Spleen (tissue), 13 donors: Measurements from ENCODE around the gene H2AZ1. TPM values are rescaled to one million over a fixed set of nuclear protein-coding genes. Genes with fewer than 3 reads are reported as not detected.

Experiments used
- DNase-seq: peaks from one replicate; pipeline ENCODE4 v3.0.0-alpha.2; 2020
- H3K27ac ChIP-seq, 8 donors: fragments of 200-600 bp; sonication (generic) in 7 of 8; 1 replicate in 4 of 8; 2 replicates in 4 of 8; pipeline versions ENCODE4 v1.5.0 to v1.8.0; 2016 to 2021; ENCODE audit warnings: inconsistent platforms in 4 of 8, mild to moderate bottlenecking in 4 of 8, moderate library complexity in 1 of 8
- H3K27me3 ChIP-seq, 7 donors: fragments of 200-600 bp; sonication (generic) in 6 of 7; replicated peaks in 1 of 7; 1 replicate in 4 of 7; 2 replicates in 3 of 7; pipeline versions ENCODE4 v1.5.0 to v1.8.0; 2016 to 2021; ENCODE audit warnings: inconsistent platforms in 3 of 7, mild to moderate bottlenecking in 1 of 7
- H3K36me3 ChIP-seq, 6 donors: fragments of 200-600 bp; sonication (generic) in 5 of 6; 1 replicate in 4 of 6; 2 replicates in 2 of 6; pipeline versions ENCODE4 v1.5.0 to v1.8.0; 2016 to 2021; ENCODE audit warnings: inconsistent platforms in 2 of 6
- H3K4me1 ChIP-seq, 6 donors: fragments of 200-600 bp; sonication (generic) in 5 of 6; 1 replicate in 3 of 6; 2 replicates in 3 of 6; pipeline versions ENCODE4 v1.5.0 to v1.8.0; 2016 to 2021; ENCODE audit warnings: inconsistent platforms in 3 of 6
- H3K4me3 ChIP-seq, 8 donors: fragments of 200-600 bp; sonication (generic) in 7 of 8; 1 replicate in 4 of 8; 2 replicates in 4 of 8; pipeline versions ENCODE4 v1.5.0 to v1.8.0; 2016 to 2021; ENCODE audit warnings: inconsistent platforms in 4 of 8, mild to moderate bottlenecking in 4 of 8, moderate library complexity in 2 of 8
- H3K9me3 ChIP-seq, 8 donors: fragments of 200-600 bp; sonication (generic) in 7 of 8; 1 replicate in 4 of 8; 2 replicates in 4 of 8; pipeline versions ENCODE4 v1.5.0 to v1.8.0; 2016 to 2021; ENCODE audit warnings: inconsistent platforms in 4 of 8
- CTCF ChIP-seq, 11 experiments: fragments of 200-600 bp in 7 of 11; fragments of 450-650 bp in 4 of 11; sonication (generic) in 4 of 11; IDR thresholded peaks in 8 of 11; conservative IDR thresholded peaks in 3 of 11; 1 replicate in 7 of 11; 2 replicates in 4 of 11; pipeline versions ENCODE4 v1.4.0 to v1.8.0; 2016 to 2021; ENCODE audit warnings: antibody characterized with exemption in 11 of 11, inconsistent platforms in 4 of 11, mild to moderate bottlenecking in 1 of 11
- POLR2A ChIP-seq, 3 donors: fragments of 450-650 bp; IDR thresholded peaks; one replicate each; pipeline ENCODE4 v1.5.1; 2017; ENCODE audit warnings: antibody characterized with exemption in 3 of 3, mild to moderate bottlenecking in 1 of 3
- POLR2AphosphoS5 ChIP-seq, 3 donors: sonication (generic); formaldehyde crosslinking; IDR thresholded peaks; one replicate each; pipeline ENCODE4 v1.5.1; 2017; ENCODE audit warnings: antibody characterized with exemption in 3 of 3
- WGBS, 5 donors: extraction: QIAGEN DNeasy Blood & Tissue Kit in 3 of 5; methylation state at CpG; one replicate each; pipeline versions ENCODE4 v1.1.5 to v1.1.7; 2013 to 2018; 5-methylcytosine and 5-hydroxymethylcytosine counted together
- intact Hi-C: fragments of 100-400 bp; cut with DNase I; formaldehyde crosslinking; loops from one replicate; pipeline ENCODE4 v1.15.0; 2023; ENCODE audit warnings: low total_unique reads
- long read RNA-seq, 2 donors: transcript quantifications; one replicate each; lab custom pipeline, GENCODE V29; 2026
- polyA plus RNA-seq, 3 donors: library from polyadenylated mRNA; stranded (reverse); fragments of 200-250 nt; gene quantifications; one replicate each; pipeline ENCODE4 v1.2.1, GENCODE V29; 2013
- total RNA-seq, 7 donors: library from RNA; depleted of rRNA in 3 of 7; stranded (reverse); fragments of >200 nt in 3 of 7; fragmentation: NEBNext Ultra II Directional in 4 of 7; extraction: Animal tissue kit (Norgen Biotek cat#: 25700) in 4 of 7; gene quantifications; one replicate each; pipeline versions ENCODE4 v1.1.0 to v1.2.1, GENCODE V29; 2016 to 2021
- donor health status: healthy with polysubstance abuse.
- donor health status: DM: no; HTN: no; CAD: no; lungs with moderate emphysema.
- donor health status: DM: no; HTN: no; CAD: no.
- donor health status: Bipolar disorder and iron deficiency.
- donor health status: healthy.
- donor health status: DM: no; HTN: no; CAD: no.
- donor health status: DM: yes; HTN: yes; CAD: no.

H2AZ1 gene
- total RNA-seq (100 to 1,000 TPM; 107 to 161 (median 128) TPM), polyA plus RNA-seq (100 to 1,000 TPM; 123 to 262 (median 253) TPM)
- long read RNA-seq, donor 1, transcript H2AFZ-201 (5 exons, 979 nt): major isoform, 265 of 315 reads
- long read RNA-seq, donor 1, partial matches to known transcripts: 22 of 315 reads
- long read RNA-seq, donor 1, other reads (novel, unspliced or antisense): 22 of 315 reads
- long read RNA-seq, donor 2, transcript H2AFZ-203 (4 exons, 1,254 nt): minor isoform, 8 of 196 reads
- long read RNA-seq, donor 2, transcript H2AFZ-201 (5 exons, 979 nt): major isoform, 173 of 196 reads
- long read RNA-seq, donor 2, partial matches to known transcripts: 0 of 196 reads
- long read RNA-seq, donor 2, other reads (novel, unspliced or antisense): 15 of 196 reads

GRCh38 chr4:99949999-99950912 is at the start of gene H2AZ1:
Gene H2AZ1 (minus strand): TSS chr4:99950275. CDS start chr4:99950170, 105 bp downstream.
- intact Hi-C loops: loop anchor here (5.0 kb wide), 1 partner anchor 388 kb away; the partner anchor contains the start of gene TRMT10A
- 0 to 1% (median 0%) methylated on average over 66 to 76 of the region's 76 CpGs for WGBS, 5 donors

GRCh38 chr4:99998062-99998867 is 48.2 kb upstream of the H2AZ1 start:
- DNase-seq: no peak
- no peak overlapping the region for H3K27ac ChIP-seq
- no peaks in the 10 kb centered on the region for H3K4me1 ChIP-seq
- TF ChIP-seq POLR2A (IDR thresholded peaks at IDR 0.05) (no peak), CTCF (IDR thresholded peaks at IDR 0.05 in 8 of 11, conservative IDR thresholded peaks at IDR 0.05 in 3 of 11) (no peak), POLR2AphosphoS5 (IDR thresholded peaks at IDR 0.05) (no peak)
- H3K27me3 ChIP-seq: no peaks in the 10 kb centered on the region
- no peak overlapping the region for H3K4me3 ChIP-seq
- no peaks in the 10 kb centered on the region for H3K9me3 ChIP-seq
- intact Hi-C loops: no loop called here
- 61 to 82% (median 67%) methylated on average over 2 of the region's 2 CpGs for WGBS, 5 donors
- H3K36me3 ChIP-seq: no peaks in the 10 kb centered on the region

More at GRCh38 chr4:99949999-99950912, at the start of gene H2AZ1:
- peaks cover 0 to 15% (median 2%) of the 10 kb centered on the region in 6 donors for H3K36me3 ChIP-seq
- peak; percentile 88 to 100 (median 96) for TF ChIP-seq POLR2AphosphoS5 (IDR thresholded peaks at IDR 0.05)
- peak; percentile 82 to 95 (median 93) for TF ChIP-seq POLR2A (IDR thresholded peaks at IDR 0.05)
- TF ChIP-seq CTCF (IDR thresholded peaks at IDR 0.05 in 8 of 11, conservative IDR thresholded peaks at IDR 0.05 in 3 of 11): peak in 1 of 11 experiments; percentile 36
- peak; percentile 99 for DNase-seq
- H3K27ac ChIP-seq: peak within 1 kb of the TSS; percentile 77 to 99 (median 98)
- H3K27me3 ChIP-seq: no peaks in the 10 kb centered on the region
- peaks cover 22 to 53% (median 35%) of the 10 kb centered on the region in 6 donors for H3K4me1 ChIP-seq
- H3K4me3 ChIP-seq: peak within 1 kb of the TSS; percentile 76 to 96 (median 90)
- no peaks in the 10 kb centered on the region for H3K9me3 ChIP-seq

- Histone ChIP-seq H3K27ac (no peak overlapping the region), H3K36me3 (no peaks in the 10 kb centered on the region), H3K27me3 (no peaks in the 10 kb centered on the region), H3K9me3 (no peaks in the 10 kb centered on the region), H3K4me1 (no peaks in the 10 kb centered on the region), H3K4me3 (no peak overlapping the region)
- TF ChIP-seq POLR2AphosphoS5 (IDR thresholded peaks at IDR 0.05) (no peak), POLR2A (IDR thresholded peaks at IDR 0.05) (no peak), CTCF (IDR thresholded peaks at IDR 0.05 in 8 of 11, conservative IDR thresholded peaks at IDR 0.05 in 3 of 11) (no peak)
- no peak for DNase-seq
- 51 to 69% (median 63%) methylated on average over 3 of the region's 3 CpGs for WGBS, 5 donors
- intact Hi-C loops: no loop called here
Measured at GRCh38 chr4:99991741-99992140, 41.7 kb upstream of the H2AZ1 start.
